ENCODE measurements around the gene RNPEP.
A peak's percentile ranks its signal among the peaks of the same experiment; 100 is the strongest.
"Not testable (repeated sequence)": the region's sequence is repeated elsewhere in the genome, so short reads cannot be mapped to it uniquely, and the experiment has no call there.

RNPEP gene

DNA sequence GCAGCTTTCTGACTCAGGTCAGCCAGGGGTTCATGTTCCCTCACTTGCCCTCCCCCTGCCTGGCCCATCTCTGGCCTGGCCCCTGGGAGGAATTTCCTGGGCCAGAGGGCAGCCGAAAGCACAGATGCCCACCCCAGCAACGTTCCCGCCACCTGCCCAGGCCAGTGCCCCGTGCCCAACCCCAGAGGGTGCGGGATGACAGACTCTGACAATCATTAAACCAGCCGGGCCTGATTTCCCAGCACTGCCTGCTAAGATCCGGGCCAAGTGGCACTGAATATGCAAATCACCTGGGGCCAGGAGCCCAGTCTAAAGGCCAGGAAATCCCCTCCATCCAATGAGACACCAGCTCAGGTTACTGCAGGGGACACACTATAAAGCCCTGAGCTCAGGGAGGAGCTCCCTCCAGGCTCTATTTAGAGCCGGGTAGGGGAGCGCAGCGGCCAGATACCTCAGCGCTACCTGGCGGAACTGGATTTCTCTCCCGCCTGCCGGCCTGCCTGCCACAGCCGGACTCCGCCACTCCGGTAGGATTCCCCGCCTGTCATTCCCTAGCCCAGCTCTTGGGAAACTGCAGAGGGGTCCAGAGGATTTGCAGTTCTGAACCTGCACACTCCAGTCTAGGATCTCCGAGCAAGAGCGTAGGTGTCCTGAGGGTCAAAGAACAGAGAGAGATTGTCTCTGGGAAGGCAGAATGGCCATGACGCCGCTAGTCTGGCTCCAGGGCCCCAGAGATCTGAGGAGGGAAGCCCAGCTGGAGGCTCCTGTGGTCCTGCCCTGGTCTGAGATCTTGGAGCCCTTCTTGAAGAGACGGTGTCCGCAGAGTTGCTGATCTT lies 27.9 kb downstream of the RNPEP start, which contains the start of gene ELF3:
Gene ELF3, plus strand, starts transcription at position 408 of the 836 bp plus-strand sequence. CDS start 550 bp downstream, outside the sequence.
- peak; percentile 47 for DNase-seq (ENCODE audit: low spot score)

DNA sequence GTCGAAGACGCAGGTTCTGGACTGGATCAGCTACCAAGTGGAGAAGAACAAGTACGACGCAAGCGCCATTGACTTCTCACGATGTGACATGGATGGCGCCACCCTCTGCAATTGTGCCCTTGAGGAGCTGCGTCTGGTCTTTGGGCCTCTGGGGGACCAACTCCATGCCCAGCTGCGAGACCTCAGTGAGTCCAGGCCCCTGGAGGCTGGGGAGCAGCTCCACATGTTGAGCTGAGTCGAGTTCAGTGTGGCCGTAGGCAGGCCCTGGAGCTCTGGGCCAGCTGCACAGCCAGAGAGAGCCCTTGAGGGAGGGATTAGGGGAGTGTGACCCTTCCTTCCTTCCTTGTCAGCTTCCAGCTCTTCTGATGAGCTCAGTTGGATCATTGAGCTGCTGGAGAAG lies 29.5 kb downstream of the RNPEP start:
- DNase-seq (ENCODE audit: low spot score): no peak

DNA sequence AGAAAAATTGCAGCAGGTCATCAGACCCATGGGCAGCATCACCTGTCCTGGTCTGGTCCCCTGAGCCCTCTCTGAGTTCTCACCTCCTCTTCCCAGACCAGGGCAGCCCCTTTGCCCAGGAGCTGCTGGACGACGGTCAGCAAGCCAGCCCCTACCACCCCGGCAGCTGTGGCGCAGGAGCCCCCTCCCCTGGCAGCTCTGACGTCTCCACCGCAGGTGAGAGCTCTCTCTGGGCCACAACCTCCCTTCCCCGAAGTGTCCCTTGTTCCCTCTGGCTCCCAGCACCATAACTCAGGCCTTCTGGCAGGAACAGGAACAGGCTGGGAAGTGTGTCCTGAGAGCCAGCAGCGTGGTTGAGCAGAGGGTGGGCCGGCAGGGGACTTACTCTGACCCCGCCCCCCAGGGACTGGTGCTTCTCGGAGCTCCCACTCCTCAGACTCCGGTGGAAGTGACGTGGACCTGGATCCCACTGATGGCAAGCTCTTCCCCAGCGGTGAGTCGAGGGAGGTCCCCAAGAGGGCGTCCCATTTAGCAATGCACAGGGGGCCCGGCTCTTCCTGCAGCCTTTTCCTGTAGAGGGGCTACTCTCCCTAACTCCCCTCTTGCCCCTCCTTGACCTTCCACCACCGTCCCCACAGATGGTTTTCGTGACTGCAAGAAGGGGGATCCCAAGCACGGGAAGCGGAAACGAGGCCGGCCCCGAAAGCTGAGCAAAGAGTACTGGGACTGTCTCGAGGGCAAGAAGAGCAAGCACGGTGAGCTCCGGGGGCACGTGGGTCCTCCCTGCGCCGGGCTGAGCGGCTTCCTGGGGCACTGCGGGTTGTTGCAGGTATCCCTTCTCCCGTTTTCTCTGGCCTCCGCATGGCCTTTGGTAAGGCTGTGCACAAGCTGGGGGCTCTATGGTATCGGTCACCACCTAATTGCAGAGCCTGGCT lies 30.4 kb downstream of the RNPEP start:
- no peak for DNase-seq (ENCODE audit: low spot score)

DNA sequence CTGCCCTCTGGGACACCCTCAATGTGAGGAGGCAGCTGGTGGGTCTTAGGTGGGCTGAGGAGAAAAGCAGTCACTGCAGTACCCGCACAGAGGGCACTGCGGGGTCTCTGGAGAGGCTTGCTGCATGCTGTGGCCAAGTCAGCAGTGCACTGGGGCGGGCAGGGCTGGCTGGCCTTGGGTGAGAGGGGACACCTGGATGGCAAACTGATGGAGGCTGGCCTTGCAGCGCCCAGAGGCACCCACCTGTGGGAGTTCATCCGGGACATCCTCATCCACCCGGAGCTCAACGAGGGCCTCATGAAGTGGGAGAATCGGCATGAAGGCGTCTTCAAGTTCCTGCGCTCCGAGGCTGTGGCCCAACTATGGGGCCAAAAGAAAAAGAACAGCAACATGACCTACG lies 31.2 kb downstream of the RNPEP start:
- DNase-seq (ENCODE audit: low spot score): no peak

DNA sequence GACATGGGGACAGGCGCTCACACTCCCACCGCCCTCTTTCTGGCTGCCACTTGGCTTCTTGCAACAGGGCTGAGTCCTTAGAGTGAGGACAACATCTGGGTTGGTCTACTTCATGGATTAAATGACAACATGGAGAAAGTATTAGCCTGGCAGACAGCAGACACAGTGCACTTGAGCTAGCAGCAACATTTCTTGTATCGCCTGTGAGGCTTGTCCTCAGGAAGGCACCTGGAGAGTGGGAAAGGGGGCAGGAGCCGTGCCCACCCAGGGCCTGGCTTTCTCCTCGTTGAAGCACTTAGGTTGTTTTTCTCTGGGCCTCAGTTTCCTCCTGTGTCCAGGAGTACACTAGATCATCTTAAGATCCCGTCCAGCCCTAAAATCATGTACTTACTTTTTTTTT lies 31.6 kb downstream of the RNPEP start:
- no peak for DNase-seq (ENCODE audit: low spot score)

DNA sequence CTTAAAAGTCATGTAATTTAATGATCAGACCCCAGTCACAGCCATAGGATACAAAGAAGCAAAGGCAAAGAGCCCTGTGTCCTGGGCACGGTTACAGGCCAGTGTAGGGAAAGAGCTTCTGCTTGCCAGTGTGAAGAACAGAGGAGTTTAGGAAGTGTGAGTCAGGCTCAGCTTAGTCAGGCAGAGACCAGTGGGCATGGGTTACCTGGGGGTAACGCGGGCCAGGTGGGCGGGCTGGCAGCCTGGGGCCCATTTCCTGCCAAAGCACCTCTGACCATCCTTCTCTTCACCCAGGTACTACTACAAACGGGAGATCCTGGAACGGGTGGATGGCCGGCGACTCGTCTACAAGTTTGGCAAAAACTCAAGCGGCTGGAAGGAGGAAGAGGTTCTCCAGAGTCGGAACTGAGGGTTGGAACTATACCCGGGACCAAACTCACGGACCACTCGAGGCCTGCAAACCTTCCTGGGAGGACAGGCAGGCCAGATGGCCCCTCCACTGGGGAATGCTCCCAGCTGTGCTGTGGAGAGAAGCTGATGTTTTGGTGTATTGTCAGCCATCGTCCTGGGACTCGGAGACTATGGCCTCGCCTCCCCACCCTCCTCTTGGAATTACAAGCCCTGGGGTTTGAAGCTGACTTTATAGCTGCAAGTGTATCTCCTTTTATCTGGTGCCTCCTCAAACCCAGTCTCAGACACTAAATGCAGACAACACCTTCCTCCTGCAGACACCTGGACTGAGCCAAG lies 32.6 kb downstream of the RNPEP start:
- no peak for DNase-seq (ENCODE audit: low spot score)

DNA sequence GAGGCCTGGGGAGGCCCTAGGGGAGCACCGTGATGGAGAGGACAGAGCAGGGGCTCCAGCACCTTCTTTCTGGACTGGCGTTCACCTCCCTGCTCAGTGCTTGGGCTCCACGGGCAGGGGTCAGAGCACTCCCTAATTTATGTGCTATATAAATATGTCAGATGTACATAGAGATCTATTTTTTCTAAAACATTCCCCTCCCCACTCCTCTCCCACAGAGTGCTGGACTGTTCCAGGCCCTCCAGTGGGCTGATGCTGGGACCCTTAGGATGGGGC lies 33.2 kb downstream of the RNPEP start:
- DNase-seq (ENCODE audit: low spot score): no peak

DNA sequence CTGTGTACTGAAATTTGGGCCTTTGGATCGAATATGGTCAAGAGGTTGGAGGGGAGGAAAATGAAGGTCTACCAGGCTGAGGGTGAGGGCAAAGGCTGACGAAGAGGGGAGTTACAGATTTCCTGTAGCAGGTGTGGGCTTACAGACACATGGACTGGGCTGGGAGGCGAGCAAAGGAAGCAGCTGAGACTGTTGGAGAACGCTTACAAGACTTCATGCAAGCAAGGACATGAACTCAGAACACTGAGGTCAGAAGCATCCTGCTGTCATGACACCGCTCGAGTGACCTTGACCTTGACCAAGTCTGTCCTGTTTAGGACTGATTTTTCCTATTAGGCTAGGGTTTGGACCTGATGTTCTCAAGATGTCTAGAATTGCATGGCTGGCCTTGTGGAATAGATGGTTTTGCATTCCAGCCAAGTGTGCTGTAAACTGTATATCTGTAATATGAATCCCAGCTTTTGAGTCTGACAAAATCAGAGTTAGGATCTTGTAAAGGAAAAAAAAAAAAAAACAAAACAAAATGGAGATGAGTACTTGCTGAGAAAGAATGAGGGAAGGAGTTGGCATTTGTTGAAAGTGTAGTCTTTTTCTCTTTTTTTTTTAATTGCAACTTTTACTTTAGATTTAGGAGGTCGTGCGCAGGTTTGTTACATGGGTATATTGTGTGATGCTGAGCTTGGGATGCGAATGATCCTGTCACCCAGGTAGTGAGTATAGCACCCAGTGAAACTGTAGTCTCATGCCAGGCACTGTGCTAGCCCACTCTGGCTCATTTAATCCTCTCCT lies 33.8 kb downstream of the RNPEP start:
- no peak for DNase-seq (ENCODE audit: low spot score)

DNA sequence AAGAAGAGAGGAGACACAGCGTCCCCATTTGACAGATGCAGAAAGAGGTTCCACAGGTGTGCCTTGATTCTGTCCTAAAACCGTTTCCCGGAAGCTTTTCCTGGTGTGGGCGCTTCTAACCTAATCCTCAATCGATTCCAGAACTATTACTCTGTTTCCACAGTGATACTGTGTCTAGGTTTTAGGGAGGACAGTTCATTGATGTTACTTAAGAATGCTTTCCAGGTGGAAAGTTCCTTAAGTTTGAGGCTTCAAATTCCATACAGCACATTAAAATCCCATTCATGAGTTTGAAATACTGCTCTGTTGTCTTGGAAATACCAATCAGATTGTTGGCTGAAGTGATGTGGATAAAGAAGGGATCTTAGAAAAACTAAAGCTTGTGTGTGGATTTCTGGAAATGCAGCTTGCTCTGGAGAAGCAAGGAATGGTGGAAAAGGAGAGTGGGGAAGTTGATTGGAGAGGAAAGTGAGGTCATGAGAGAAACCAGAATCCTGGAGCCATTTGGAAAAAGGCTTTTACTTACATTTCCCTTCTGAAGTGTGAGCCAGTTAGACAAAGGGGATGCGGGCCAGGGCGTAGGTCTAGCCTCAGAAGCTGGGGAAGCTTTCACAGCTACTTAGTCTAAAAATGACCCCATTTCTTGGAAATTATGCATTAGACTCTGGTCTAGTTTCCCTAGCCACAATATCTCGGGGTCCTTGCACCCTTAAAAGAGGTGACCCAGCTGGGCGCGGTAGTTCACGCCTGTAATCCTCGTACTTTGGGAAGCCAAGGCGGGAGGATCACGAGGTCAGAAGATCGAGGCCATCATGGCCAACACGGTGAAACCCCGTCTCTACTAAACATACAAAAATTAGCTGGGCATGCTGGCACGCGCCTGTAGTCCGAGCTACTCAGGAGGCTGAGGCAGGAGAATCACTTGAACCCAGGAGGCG lies 34.6 kb downstream of the RNPEP start:
- DNase-seq (ENCODE audit: low spot score): peak; percentile 20

DNA sequence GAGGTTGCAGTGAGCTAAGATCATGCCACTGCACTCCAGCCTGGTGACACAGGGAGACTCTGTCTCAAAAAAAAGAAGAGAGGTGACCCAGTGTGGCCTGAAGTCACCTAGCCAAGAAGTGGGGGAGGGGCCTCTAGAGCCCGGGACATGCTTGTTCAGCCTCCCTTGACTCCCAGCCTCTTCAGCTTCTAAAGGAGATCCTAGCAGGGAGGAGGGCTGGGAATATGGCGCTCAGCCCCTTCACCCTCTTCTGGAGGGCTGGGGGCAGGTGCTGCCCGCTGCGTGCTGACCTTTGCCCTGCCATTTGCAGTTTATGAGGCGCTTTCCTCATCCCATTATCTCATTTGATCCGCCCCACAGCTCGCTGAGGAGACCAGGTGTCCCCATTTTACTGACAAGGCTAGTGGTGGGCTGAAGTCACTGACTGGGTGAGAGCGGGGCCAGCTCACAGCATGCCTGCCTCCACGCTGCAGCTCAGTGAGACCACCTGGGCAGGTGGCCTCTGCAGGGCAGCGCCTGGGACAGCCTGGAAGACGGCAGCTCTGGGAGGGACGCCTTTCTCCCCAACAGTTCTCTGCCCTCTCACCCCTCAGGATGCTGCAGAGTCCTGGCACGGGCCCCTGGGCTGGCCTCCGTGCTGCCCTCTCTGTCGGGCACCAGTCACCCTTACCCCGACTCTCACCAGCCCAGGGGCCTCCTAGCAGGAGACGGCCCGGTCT lies 35.5 kb downstream of the RNPEP start:
- peak; percentile 23 for DNase-seq (ENCODE audit: low spot score)

DNA sequence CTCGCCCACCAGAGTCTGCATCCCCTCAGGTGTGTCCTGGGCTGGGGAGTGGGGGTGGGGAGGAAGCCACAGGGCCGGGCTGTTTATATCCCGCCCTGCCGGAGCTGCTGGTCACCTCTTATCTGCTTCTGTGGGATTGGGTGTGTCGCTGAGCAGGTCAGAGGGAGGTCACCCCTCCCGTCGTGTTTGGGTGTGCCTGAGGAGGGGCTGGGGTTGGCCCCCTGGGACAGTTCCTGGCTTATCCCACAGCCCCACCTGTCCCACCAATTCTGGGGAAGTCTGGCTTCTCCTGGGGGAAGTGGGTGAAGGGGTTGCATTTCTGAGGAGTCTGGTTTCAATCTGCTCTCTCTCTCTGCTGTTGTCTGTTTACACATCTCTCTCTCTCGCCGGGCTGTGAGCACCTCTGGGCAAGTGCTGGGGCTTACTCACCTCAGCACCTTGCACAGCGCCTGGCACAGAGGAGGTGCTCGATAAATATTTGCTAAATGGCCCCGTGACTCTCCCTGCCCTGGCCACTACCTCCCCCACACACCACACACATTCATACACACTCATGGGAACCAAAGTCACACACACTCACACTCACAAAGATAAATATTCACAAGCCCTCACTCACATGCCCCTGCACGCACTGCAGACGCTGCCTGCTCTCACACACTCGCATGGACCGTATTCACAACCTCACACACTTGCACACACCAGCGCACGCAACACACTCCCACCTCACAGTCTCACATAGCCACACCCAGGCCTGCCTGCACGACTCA lies 36.2 kb downstream of the RNPEP start:
- DNase-seq (ENCODE audit: low spot score): peak; percentile 69

DNA sequence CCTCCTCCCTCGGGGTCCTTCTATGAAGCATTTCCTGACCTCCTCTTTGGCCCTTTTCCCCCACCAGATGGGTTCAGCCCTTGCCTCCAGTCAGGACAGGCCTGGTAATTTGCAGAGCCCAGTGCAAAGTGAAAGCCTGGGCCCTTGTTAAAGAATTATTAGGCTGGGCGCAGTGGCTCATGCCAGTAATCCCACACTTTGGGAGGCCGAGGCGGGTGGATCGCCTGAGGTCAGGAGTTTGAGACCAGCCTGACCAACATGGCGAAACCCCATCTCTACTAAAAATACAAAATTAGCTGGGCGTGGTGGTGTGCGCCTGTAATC lies 36.7 kb downstream of the RNPEP start:
- not testable (repeated sequence) for DNase-seq (ENCODE audit: low spot score)

DNA sequence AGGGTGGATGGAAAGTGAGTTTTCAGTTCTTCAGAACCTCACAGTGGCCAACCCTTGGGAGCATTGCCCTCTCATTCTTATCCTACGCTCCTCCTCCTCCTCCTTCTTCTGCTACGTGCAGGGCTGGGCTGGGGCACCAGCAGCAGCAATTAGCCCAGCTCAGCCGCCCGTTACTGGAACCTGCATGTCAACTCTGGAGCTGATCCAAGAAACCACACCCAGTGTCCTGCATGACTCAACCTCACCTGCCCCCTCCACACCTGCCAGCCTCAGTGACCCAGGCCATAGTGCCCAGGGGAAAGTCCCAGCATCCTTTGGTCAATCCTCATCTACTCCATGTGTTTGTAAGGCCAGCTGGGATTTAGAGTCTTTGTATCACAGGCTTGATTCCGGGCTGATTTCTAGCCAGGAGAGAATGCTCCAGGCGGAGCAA lies 40.6 kb downstream of the RNPEP start:
- peak; percentile 63 for DNase-seq (ENCODE audit: low spot score)

DNA sequence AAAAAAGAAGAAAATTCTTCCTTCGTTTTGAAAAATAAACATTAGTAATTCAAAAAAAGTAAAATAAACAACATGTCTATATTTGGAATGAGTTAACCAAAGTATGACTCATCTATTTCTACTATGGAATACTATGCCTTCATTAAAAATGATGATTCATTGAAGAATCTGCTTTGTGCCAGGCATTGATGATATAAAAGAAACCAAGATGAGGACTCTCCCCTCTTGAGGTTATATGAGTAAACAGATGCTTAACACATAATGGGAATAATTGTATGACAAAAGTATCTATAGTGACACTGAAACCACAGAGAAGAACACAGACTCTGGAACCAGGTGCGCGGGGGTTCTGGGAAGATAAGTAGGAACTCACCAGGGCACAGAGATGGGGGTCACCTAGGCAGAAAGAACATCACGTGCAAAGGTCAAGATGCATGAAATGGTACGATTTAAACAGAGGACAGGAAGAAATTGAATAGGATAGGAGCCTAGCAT lies 46.8 kb downstream of the RNPEP start:
- DNase-seq (ENCODE audit: low spot score): peak; percentile 83

DNA sequence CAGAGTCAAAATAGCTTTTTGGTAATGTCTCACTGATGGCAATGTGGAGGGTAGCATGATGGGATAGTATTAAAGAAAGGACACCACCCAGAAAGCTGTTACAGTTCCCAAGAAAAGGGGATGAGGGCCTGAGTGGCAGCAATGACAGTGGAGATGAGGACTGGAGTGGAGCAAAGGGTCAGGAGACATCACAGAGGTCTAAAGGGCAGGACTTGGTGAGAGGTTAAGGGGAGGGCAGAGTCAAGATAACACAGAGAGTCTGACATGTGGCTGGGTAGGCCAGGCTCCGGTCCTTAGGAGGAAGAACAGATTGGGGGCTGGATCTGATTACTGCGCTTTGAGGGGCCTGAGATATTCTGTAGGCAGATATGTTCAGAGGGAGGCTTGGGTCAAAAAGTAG lies 47.3 kb downstream of the RNPEP start:
- peak; percentile 61 for DNase-seq (ENCODE audit: low spot score)

DNA sequence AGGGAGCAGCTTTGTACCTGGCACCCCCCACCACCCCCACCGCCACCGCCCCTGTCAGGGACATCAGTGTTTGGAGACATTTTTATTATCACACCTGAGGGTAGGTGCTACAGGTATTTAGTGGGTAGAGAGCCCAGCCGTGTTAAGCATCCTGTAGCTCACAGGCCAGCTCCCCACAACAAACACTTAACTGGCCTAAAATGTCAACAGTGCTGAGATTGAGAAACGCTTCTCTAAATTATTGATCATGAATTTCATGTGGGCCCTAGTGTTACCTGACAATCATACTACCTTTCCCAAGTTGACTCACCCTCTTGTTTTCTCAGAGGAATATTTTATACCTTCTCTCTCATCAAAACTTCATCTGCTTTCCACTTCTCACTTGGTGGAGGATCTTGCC lies 49.3 kb downstream of the RNPEP start:
- DNase-seq (ENCODE audit: low spot score): no peak

DNA sequence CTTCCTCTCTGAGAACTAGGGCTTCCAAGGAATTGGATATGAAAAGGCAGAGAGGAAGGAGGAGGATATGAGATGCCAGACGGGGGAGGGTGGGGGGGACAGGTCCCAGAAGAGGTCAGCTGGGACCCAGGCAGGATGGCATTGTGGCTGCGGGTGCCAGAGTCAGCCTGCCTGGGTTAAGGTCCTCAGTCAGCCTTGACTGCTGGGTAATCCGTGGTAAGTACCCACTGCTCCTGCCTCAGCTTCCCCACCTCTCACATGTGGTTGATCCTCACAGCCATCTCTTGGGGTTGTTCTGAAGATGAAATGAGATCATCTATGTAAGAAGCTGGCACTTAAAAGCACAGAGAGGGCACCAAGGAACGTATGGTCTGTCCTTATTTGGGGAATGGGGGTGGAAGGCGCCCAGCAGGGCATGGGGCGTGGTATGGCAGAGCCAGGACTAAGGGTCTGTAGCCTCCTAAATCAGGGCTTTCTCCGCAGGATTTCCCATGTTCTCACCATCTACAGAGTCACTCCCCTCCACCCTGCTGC lies 51.8 kb downstream of the RNPEP start:
- no peak for DNase-seq (ENCODE audit: low spot score)

DNA sequence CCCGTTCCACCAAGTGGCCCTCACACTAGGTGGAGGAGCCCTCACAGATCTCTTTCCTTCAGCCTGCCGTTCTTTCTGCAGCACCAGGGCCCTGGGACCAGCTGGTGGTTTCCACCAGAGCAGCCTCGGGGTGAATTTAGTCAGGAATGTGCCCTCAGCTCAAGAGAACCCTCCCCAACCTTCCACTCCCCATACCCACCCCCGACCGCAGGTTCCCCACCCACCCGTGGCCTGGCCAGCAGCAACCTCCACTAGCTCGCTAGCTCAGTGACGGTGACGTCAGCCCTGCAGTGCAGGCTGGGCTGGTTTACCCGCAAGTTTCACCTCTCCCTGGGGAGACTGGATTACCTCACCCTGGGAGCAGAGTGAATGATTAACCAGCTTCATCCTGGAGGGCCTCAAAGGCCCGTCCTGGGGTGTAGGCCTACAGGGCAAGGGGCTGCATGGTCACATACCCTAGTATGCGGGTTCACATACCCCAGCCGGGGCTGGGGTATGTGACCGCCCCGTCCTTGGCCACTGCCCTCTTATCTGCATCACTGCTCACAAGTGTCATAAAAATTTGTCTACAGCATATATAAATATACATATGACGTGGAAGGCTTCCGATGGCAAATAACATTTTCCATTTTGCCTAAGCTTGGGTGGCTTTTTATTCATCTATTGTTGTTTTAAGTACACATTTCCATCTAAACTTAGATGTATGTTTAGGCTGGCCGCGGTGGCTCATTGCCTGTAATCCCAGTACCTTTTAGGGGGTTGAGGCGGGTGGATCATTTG lies 52.4 kb downstream of the RNPEP start:
- DNase-seq (ENCODE audit: low spot score): no peak
